ENCODE results near the gene VCAN. TPM values are rescaled to one million over a fixed set of nuclear protein-coding genes. Genes with fewer than 3 reads are reported as not detected.

Gene VCAN
- total RNA-seq, 1 experiment from 2014 or later = 0.72 TPM

DNA sequence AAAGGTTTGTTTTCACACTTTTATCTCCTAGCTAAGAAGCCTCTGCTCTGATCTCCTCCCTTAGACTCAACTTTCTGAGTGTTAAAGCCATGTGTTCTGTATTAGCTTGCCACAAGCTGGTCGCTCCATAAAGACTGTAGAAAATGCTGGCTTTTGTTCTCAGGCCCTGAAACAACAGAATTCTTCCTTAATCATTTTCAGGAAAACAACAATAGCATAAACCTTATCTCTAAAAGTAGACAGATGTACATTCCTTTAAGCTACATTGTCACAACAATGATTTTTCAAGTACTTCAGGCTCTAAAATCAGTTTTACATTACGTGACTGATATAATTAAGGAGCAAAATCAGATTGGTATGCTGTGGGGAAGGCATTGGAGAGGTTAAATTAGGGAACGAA lies 41.9 kb downstream of the VCAN start:
- no peak for DNase-seq (ENCODE audit: low read depth, low spot score)
- POLR2A ChIA-PET = no interaction called here
- Histone ChIP-seq H3K36me3 (ENCODE audit: control insufficient read depth, insufficient read depth, low read length) (no peaks in the 10 kb centered on the region), H3K27me3 (ENCODE audit: control insufficient read depth, insufficient read depth, low read length) (no peaks in the 10 kb centered on the region), H3K9me3 (ENCODE audit: control insufficient read depth, insufficient read depth, low read depth, low read length) (no peaks in the 10 kb centered on the region), H3K27ac (ENCODE audit: low read length) (no peak overlapping the region), H3K4me1 (ENCODE audit: control insufficient read depth, insufficient read depth, low read length) (no peaks in the 10 kb centered on the region), H3K4me3 (ENCODE audit: low read depth in 2 of 2, low read length in 2 of 2) (no peak overlapping the region)
- intact Hi-C loops (cut with micrococcal nuclease; ENCODE audit: unreplicated experiment) = no loop called here
- CTCF ChIA-PET = no interaction called here
- in situ Hi-C loops (cut with HindIII; ENCODE audit: low pct_unique_long_range_greater_than_20kb, low sequenced_read_pairs) = no loop called here
- BruUV-seq (replicated peaks) = no TSS peak
- ATAC-seq = no peak
- no peak for TF ChIP-seq SIN3A (IDR thresholded peaks at IDR 0.05; ENCODE audit: borderline replicate concordance, insufficient read depth, low read depth, low read length)
- TF ChIP-seq, protein P1, sequence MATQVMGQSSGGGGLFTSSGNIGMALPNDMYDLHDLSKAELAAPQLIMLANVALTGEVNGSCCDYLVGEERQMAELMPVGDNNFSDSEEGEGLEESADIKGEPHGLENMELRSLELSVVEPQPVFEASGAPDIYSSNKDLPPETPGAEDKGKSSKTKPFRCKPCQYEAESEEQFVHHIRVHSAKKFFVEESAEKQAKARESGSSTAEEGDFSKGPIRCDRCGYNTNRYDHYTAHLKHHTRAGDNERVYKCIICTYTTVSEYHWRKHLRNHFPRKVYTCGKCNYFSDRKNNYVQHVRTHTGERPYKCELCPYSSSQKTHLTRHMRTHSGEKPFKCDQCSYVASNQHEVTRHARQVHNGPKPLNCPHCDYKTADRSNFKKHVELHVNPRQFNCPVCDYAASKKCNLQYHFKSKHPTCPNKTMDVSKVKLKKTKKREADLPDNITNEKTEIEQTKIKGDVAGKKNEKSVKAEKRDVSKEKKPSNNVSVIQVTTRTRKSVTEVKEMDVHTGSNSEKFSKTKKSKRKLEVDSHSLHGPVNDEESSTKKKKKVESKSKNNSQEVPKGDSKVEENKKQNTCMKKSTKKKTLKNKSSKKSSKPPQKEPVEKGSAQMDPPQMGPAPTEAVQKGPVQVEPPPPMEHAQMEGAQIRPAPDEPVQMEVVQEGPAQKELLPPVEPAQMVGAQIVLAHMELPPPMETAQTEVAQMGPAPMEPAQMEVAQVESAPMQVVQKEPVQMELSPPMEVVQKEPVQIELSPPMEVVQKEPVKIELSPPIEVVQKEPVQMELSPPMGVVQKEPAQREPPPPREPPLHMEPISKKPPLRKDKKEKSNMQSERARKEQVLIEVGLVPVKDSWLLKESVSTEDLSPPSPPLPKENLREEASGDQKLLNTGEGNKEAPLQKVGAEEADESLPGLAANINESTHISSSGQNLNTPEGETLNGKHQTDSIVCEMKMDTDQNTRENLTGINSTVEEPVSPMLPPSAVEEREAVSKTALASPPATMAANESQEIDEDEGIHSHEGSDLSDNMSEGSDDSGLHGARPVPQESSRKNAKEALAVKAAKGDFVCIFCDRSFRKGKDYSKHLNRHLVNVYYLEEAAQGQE (IDR thresholded peaks at IDR 0.05; ENCODE audit: insufficient read depth in 1 of 2, low read depth in 2 of 2, low read length in 1 of 2) = no peak
- TF ChIP-seq TCF7L2 (IDR thresholded peaks at IDR 0.05; ENCODE audit: low read depth, low read length) = no peak

DNA sequence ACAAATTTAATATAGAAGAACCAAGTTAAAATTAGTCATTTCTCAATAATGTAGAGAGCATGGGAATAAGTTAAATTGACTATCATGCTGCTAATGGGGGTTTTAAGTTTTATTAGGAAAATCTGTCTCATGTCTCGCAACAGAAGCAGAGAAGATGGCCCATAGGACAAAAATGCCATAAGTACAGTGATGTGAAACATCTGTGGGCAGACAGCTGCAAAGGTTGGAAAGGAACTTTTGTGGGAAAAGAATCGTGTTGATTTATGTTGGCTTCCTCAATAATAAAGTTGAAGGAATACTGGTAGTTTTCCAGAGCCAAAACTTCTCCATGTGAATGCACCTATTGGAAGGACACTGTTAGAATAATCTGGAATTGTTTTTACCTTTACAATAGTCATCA lies 44.8 kb downstream of the VCAN start:
- Histone ChIP-seq H3K9me3 (ENCODE audit: control insufficient read depth, insufficient read depth, low read depth, low read length) (no peaks in the 10 kb centered on the region), H3K27me3 (ENCODE audit: control insufficient read depth, insufficient read depth, low read length) (no peaks in the 10 kb centered on the region), H3K36me3 (ENCODE audit: control insufficient read depth, insufficient read depth, low read length) (no peaks in the 10 kb centered on the region), H3K27ac (ENCODE audit: low read length) (no peak overlapping the region), H3K4me1 (ENCODE audit: control insufficient read depth, insufficient read depth, low read length) (no peaks in the 10 kb centered on the region), H3K4me3 (ENCODE audit: low read depth in 2 of 2, low read length in 2 of 2) (no peak overlapping the region)
- BruUV-seq (replicated peaks) = no TSS peak
- TF ChIP-seq SIN3A (IDR thresholded peaks at IDR 0.05; ENCODE audit: borderline replicate concordance, insufficient read depth, low read depth, low read length) (no peak), TCF7L2 (IDR thresholded peaks at IDR 0.05; ENCODE audit: low read depth, low read length) (no peak), POLR2AphosphoS5 (IDR thresholded peaks at IDR 0.05; ENCODE audit: low read depth, low read length) (no peak)
- TF ChIP-seq, protein P2, sequence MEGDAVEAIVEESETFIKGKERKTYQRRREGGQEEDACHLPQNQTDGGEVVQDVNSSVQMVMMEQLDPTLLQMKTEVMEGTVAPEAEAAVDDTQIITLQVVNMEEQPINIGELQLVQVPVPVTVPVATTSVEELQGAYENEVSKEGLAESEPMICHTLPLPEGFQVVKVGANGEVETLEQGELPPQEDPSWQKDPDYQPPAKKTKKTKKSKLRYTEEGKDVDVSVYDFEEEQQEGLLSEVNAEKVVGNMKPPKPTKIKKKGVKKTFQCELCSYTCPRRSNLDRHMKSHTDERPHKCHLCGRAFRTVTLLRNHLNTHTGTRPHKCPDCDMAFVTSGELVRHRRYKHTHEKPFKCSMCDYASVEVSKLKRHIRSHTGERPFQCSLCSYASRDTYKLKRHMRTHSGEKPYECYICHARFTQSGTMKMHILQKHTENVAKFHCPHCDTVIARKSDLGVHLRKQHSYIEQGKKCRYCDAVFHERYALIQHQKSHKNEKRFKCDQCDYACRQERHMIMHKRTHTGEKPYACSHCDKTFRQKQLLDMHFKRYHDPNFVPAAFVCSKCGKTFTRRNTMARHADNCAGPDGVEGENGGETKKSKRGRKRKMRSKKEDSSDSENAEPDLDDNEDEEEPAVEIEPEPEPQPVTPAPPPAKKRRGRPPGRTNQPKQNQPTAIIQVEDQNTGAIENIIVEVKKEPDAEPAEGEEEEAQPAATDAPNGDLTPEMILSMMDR (IDR thresholded peaks at IDR 0.05) = no peak
- DNase-seq (ENCODE audit: low read depth, low spot score) (no peak), ATAC-seq (no peak)
- intact Hi-C loops (cut with micrococcal nuclease; ENCODE audit: unreplicated experiment) = no loop called here
- ChIA-PET POLR2A (no interaction called here), CTCF (no interaction called here)
- in situ Hi-C loops (cut with HindIII; ENCODE audit: low pct_unique_long_range_greater_than_20kb, low sequenced_read_pairs) = no loop called here

DNA sequence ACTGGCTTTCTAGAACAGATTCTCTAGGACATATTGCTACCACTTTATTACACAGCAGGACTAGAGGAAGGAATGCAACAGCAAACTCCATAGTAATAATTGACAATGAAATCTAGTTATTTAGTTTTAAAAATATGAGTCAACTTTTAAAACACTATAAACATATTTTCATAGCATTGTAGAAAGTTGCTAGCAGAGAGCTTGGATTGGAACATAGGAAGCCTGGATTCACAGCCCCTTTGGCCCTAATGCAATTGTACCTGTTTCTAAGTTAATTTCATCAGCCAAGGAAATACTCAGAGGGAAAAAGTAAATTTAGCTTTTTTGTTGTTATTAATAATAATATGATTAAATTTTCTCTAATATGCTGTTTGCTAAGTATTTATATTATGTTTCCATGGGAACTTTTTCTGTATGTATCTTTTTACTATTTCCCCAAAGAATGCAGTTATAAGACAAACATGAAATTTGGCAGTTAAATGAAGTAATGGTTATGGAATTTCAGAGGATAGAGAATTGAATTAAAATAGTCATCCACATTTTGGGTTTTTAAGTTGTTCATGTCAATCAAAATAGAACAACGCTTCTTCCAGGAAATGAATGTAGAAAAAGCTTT lies 45.6 kb downstream of the VCAN start:
- Histone ChIP-seq H3K4me1 (ENCODE audit: control insufficient read depth, insufficient read depth, low read length) (no peaks in the 10 kb centered on the region), H3K4me3 (ENCODE audit: low read depth in 2 of 2, low read length in 2 of 2) (no peak overlapping the region), H3K27ac (ENCODE audit: low read length) (no peak overlapping the region), H3K36me3 (ENCODE audit: control insufficient read depth, insufficient read depth, low read length) (no peaks in the 10 kb centered on the region), H3K27me3 (ENCODE audit: control insufficient read depth, insufficient read depth, low read length) (no peaks in the 10 kb centered on the region), H3K9me3 (ENCODE audit: control insufficient read depth, insufficient read depth, low read depth, low read length) (no peaks in the 10 kb centered on the region)
- ATAC-seq (no peak), DNase-seq (ENCODE audit: low read depth, low spot score) (no peak)
- intact Hi-C loops (cut with micrococcal nuclease; ENCODE audit: unreplicated experiment) (no loop called here), in situ Hi-C loops (cut with HindIII; ENCODE audit: low pct_unique_long_range_greater_than_20kb, low sequenced_read_pairs) (no loop called here)
- no TSS peak for BruUV-seq (replicated peaks)
- ChIA-PET CTCF (no interaction called here), POLR2A (no interaction called here)
- TF ChIP-seq, protein P2 (IDR thresholded peaks at IDR 0.05) = no peak
- TF ChIP-seq POLR2AphosphoS5 (IDR thresholded peaks at IDR 0.05; ENCODE audit: low read depth, low read length) (no peak), TCF7L2 (IDR thresholded peaks at IDR 0.05; ENCODE audit: low read depth, low read length) (no peak)
